H9 (cell line): Measurements from ENCODE around the gene VAMP8. TPM values are rescaled to one million over a fixed set of nuclear protein-coding genes. Genes with fewer than 3 reads are reported as not detected.

Experiments
- DNase-seq: peaks from one replicate; pipeline ENCODE4 v3.0.0-alpha.2; 2017
- H2AFZ ChIP-seq: one replicate; pipeline ENCODE4 v1.6.1; 2013; ENCODE audit warnings: mild to moderate bottlenecking, low read length, control low read depth, moderate library complexity
- H2AK5ac ChIP-seq: 2 replicates; pipeline ENCODE4 v1.6.1; 2013; ENCODE audit warnings: low read length, control low read depth, mixed read lengths; ENCODE audit not compliant: insufficient read length
- H2BK120ac ChIP-seq: one replicate; pipeline ENCODE4 v1.6.1; 2013; ENCODE audit warnings: low read depth, mild to moderate bottlenecking, low read length, control low read depth, inconsistent platforms; ENCODE audit not compliant: poor library complexity, severe bottlenecking
- H2BK12ac ChIP-seq: 2 replicates; pipeline ENCODE4 v1.6.1; 2013; ENCODE audit warnings: low read length, control low read depth, mixed read lengths, low read depth; ENCODE audit not compliant: insufficient read length
- H2BK15ac ChIP-seq: 2 replicates; pipeline ENCODE4 v1.6.1; 2013; ENCODE audit warnings: low read depth, low read length, control low read depth
- H2BK20ac ChIP-seq: one replicate; pipeline ENCODE4 v1.6.1; 2013; ENCODE audit warnings: low read depth, mild to moderate bottlenecking, low read length, control low read depth, inconsistent platforms; ENCODE audit not compliant: poor library complexity, severe bottlenecking
- H2BK5ac ChIP-seq: 2 replicates; pipeline ENCODE4 v1.6.1; 2013; ENCODE audit warnings: low read length, control low read depth, mixed read lengths; ENCODE audit not compliant: insufficient read length
- H3K14ac ChIP-seq: 2 replicates; pipeline ENCODE4 v1.6.1; 2013; ENCODE audit warnings: low read length, control low read depth; ENCODE audit not compliant: insufficient read depth
- H3K18ac ChIP-seq: 2 replicates; pipeline ENCODE4 v1.6.1; 2013; ENCODE audit warnings: low read depth, mild to moderate bottlenecking, mixed read lengths, low read length, control low read depth; ENCODE audit not compliant: insufficient read length
- H3K23ac ChIP-seq: 2 replicates; pipeline ENCODE4 v1.6.1; 2013; ENCODE audit warnings: low read length, control low read depth, mixed read lengths, low read depth; ENCODE audit not compliant: insufficient read length
- H3K23me2 ChIP-seq: 2 replicates; pipeline ENCODE4 v1.6.1; 2013; ENCODE audit warnings: low read depth, mild to moderate bottlenecking, mixed read lengths, low read length, control low read depth; ENCODE audit not compliant: insufficient read length, poor library complexity, severe bottlenecking
- H3K27ac ChIP-seq: 2 replicates; pipeline ENCODE4 v1.5.1; 2013; ENCODE audit warnings: low read length, control low read depth, mixed read lengths, low read depth; ENCODE audit not compliant: insufficient read length
- H3K27me3 ChIP-seq: 2 replicates; pipeline ENCODE4 v1.6.1; 2013; ENCODE audit warnings: low read length, control low read depth, inconsistent platforms; ENCODE audit not compliant: insufficient read depth
- H3K4ac ChIP-seq: 2 replicates; pipeline ENCODE4 v1.6.1; 2013; ENCODE audit warnings: low read depth, mild to moderate bottlenecking, control low read depth, inconsistent platforms, low read length, moderate library complexity
- H3K4me1 ChIP-seq: 2 replicates; pipeline ENCODE4 v1.6.1; 2013; ENCODE audit warnings: low read length, control low read depth, inconsistent platforms; ENCODE audit not compliant: insufficient read depth
- H3K4me2 ChIP-seq: 2 replicates; pipeline ENCODE4 v1.6.1; 2013; ENCODE audit warnings: low read length, control low read depth, mixed read lengths; ENCODE audit not compliant: insufficient read length, insufficient read depth
- H3K56ac ChIP-seq: 2 replicates; pipeline ENCODE4 v1.6.1; 2013; ENCODE audit warnings: low read depth, mild to moderate bottlenecking, mixed read lengths, low read length, control low read depth; ENCODE audit not compliant: insufficient read length
- H3K79me1 ChIP-seq: 2 replicates; pipeline ENCODE4 v1.6.1; 2013; ENCODE audit warnings: low read depth, mild to moderate bottlenecking, moderate library complexity, low read length, control low read depth, inconsistent platforms; ENCODE audit not compliant: insufficient read depth, poor library complexity, severe bottlenecking
- H3K79me2 ChIP-seq: 2 replicates; pipeline ENCODE4 v1.6.1; 2013; ENCODE audit warnings: low read length, control low read depth, inconsistent platforms; ENCODE audit not compliant: insufficient read depth
- H3K9ac ChIP-seq: 2 replicates; pipeline ENCODE4 v1.6.1; 2013; ENCODE audit warnings: low read length, control low read depth, mixed read lengths; ENCODE audit not compliant: insufficient read length; ENCODE audit errors: extremely low read depth
- H3K9me3 ChIP-seq: one replicate; pipeline ENCODE4 v1.6.1; 2013; ENCODE audit warnings: low read depth, low read length, inconsistent platforms; ENCODE audit not compliant: control insufficient read depth
- H3T11ph ChIP-seq: one replicate; pipeline ENCODE4 v1.6.1; 2013; ENCODE audit warnings: mild to moderate bottlenecking, low read length, control low read depth, inconsistent platforms
- H4K20me1 ChIP-seq: one replicate; pipeline ENCODE4 v1.6.1; 2013; ENCODE audit not compliant: control insufficient read depth, insufficient read length, insufficient read depth
- H4K5ac ChIP-seq: 2 replicates; pipeline ENCODE4 v1.6.1; 2013; ENCODE audit warnings: low read depth, mild to moderate bottlenecking, mixed read lengths, low read length, control low read depth; ENCODE audit not compliant: insufficient read length
- H4K8ac ChIP-seq: replicated peaks from 2 replicates; pipeline ENCODE4 v1.6.1; 2013; ENCODE audit warnings: low read length, control low read depth, mixed read lengths, low read depth; ENCODE audit not compliant: insufficient read length
- H4K91ac ChIP-seq: 2 replicates; pipeline ENCODE4 v1.6.1; 2013; ENCODE audit warnings: low read depth, mild to moderate bottlenecking, moderate library complexity, mixed read lengths, low read length, control low read depth; ENCODE audit not compliant: insufficient read length
- H3K27ac Mint-ChIP-seq, 3 experiments: 2 replicates in 2 of 3; 3 replicates in 1 of 3; pipeline ENCODE4 v1.8.0; 2020 to 2021; ENCODE audit warnings: mixed read lengths in 3 of 3, mild to moderate bottlenecking in 1 of 3, moderate library complexity in 1 of 3
- H3K27me3 Mint-ChIP-seq: 2 replicates; pipeline ENCODE4 v1.8.0; 2021; ENCODE audit warnings: low read depth, mild to moderate bottlenecking, moderate library complexity, mixed read lengths
- H3K36me3 Mint-ChIP-seq, 3 experiments: 2 replicates in 2 of 3; 3 replicates in 1 of 3; pipeline ENCODE4 v1.8.0; 2020 to 2021; ENCODE audit warnings: low read depth in 3 of 3, mixed read lengths in 3 of 3; ENCODE audit not compliant: insufficient read depth in 1 of 3
- H3K4me1 Mint-ChIP-seq, 2 experiments: 2 replicates each; pipeline ENCODE4 v1.8.0; 2020; ENCODE audit warnings: mixed read lengths in 2 of 2
- H3K4me3 Mint-ChIP-seq, 2 experiments: 2 replicates in 1 of 2; 3 replicates in 1 of 2; pipeline ENCODE4 v1.8.0; 2020 to 2021; ENCODE audit warnings: mild to moderate bottlenecking in 2 of 2, mixed read lengths in 2 of 2, moderate library complexity in 1 of 2
- H3K9me3 Mint-ChIP-seq, 2 experiments: 2 replicates in 1 of 2; 3 replicates in 1 of 2; pipeline ENCODE4 v1.8.0; 2020; ENCODE audit warnings: mild to moderate bottlenecking in 2 of 2, mixed read lengths in 2 of 2, moderate library complexity in 1 of 2
- CTCF ChIP-seq: fragments of 200-600 bp; sonication (generic); conservative IDR thresholded peaks from 3 replicates; pipeline ENCODE4 v1.8.0; 2021; ENCODE audit warnings: antibody characterized with exemption, mild to moderate bottlenecking
- WGBS: extraction: QIAGEN DNeasy Blood & Tissue Kit; methylation state at CpG from one replicate; pipeline ENCODE4 v1.1.7; 2013; ENCODE audit warnings: missing lambda C conversion rate, low lambda C conversion rate, mixed read lengths; ENCODE audit not compliant: insufficient read length; ENCODE audit errors: extremely low coverage; 5-methylcytosine and 5-hydroxymethylcytosine counted together
- total RNA-seq: library from RNA; stranded (reverse); gene quantifications from 2 replicates; pipeline ENCODE4 v1.2.1, GENCODE V29; 2021

Gene VAMP8
- total RNA-seq, 1 experiment from 2014 or later: 33.4 TPM

GRCh38 chr2:85604568-85605339, 27.4 kb downstream of the VAMP8 start:
- Histone ChIP-seq H4K5ac (no peak overlapping the region), H3K4me1 (peaks cover 3% of the 10 kb centered on the region; the same call in 1 of the 2 replicates), H2BK20ac (no peak overlapping the region), H4K91ac (no peak overlapping the region), H3T11ph (no peak overlapping the region), H3K27me3 (no peaks in the 10 kb centered on the region), H3K9me3 (no peaks in the 10 kb centered on the region), H3K56ac (no peak overlapping the region), H3K27ac (no peak overlapping the region), H2AFZ (no peak overlapping the region), H2AK5ac (no peak overlapping the region), H3K4me2 (no peak overlapping the region), H3K79me2 (no peaks in the 10 kb centered on the region), H3K18ac (no peak overlapping the region), H3K14ac (no peak overlapping the region), H3K23me2 (peaks cover 4% of the 10 kb centered on the region), H2BK5ac (no peak overlapping the region), H4K20me1 (no peaks in the 10 kb centered on the region), H3K4ac (no peak overlapping the region), H3K23ac (no peak overlapping the region), H2BK15ac (no peak overlapping the region), H3K9ac (no peak overlapping the region), H4K8ac (no peak overlapping the region), H2BK12ac (no peak overlapping the region), H3K79me1 (no peaks in the 10 kb centered on the region), H2BK120ac (no peak overlapping the region)
- H3K4me3 Mint-ChIP-seq: peak overlapping the region in 1 of 2 experiments; percentile 51; a peak in 2 of 5 replicates
- H3K9me3 Mint-ChIP-seq: no peaks in the 10 kb centered on the region
- peaks cover 10 to 33% (median 21%) of the 10 kb centered on the region in 3 experiments; a peak in 6 of 7 replicates for H3K36me3 Mint-ChIP-seq
- no CpG with 5 or more reads among the region's 6 CpGs for WGBS
- H3K27ac Mint-ChIP-seq: no peak overlapping the region
- H3K27me3 Mint-ChIP-seq: no peaks in the 10 kb centered on the region
- peaks cover 17 to 20% of the 10 kb centered on the region in 2 experiments for H3K4me1 Mint-ChIP-seq
- no peak for DNase-seq
- TF ChIP-seq CTCF: no peak
